ENCODE measurements around the gene AMH.

DNA sequence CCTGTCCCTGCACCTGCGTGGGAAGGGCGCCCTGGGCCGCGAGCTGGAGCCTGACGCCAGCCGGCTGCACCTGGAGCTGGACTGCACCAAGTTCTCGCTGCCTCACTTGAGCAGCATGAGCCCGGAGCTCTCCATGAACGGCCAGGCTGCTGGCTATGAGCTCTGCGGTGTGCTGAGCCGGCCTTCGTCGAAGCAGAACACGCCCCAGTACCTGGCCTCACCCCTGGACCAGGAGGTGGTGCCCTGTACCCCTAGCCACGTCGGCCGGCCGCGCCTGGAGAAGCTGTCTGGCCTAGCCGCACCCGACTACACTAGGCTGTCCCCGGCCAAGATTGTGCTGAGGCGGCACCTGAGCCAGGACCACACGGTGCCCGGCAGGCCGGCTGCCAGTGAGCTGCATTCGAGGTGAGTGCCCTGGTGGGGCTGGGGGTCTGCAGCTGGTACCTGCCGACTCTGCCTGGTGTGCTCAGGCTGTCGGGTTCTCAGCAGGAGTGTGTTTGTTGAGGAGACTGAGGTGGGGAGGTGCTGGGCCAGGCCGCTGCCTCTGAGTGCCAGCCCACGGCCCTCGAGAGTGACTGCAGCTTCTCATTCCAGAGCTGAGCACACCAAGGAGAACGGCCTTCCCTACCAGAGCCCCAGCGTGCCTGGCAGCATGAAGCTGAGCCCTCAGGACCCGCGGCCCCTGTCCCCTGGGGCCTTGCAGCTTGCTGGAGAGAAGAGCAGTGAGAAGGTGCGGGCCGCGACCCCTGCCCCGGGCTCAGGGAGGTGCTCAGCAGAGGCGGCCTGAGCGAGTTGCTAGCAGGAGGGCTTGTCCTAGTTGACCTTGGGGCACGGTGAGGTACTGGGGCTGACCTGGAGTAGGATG, 32.5 kb upstream of the AMH start:
- TF ChIP-seq, protein P1, sequence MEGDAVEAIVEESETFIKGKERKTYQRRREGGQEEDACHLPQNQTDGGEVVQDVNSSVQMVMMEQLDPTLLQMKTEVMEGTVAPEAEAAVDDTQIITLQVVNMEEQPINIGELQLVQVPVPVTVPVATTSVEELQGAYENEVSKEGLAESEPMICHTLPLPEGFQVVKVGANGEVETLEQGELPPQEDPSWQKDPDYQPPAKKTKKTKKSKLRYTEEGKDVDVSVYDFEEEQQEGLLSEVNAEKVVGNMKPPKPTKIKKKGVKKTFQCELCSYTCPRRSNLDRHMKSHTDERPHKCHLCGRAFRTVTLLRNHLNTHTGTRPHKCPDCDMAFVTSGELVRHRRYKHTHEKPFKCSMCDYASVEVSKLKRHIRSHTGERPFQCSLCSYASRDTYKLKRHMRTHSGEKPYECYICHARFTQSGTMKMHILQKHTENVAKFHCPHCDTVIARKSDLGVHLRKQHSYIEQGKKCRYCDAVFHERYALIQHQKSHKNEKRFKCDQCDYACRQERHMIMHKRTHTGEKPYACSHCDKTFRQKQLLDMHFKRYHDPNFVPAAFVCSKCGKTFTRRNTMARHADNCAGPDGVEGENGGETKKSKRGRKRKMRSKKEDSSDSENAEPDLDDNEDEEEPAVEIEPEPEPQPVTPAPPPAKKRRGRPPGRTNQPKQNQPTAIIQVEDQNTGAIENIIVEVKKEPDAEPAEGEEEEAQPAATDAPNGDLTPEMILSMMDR (IDR thresholded peaks at IDR 0.05) = no peak
- TF ChIP-seq ZFX (IDR thresholded peaks at IDR 0.05; ENCODE audit: borderline replicate concordance) = no peak

Data from 22Rv1 (cell line).